ENCODE results near the gene ASAH2B.
"Not testable (repeated sequence)": the region's sequence is repeated elsewhere in the genome, so short reads cannot be mapped to it uniquely, and the experiment has no call there.

GRCh38 chr10:50766774-50767513 is 27.2 kb downstream of the ASAH2B start:
- TF ChIP-seq CTCF (conservative IDR thresholded peaks at IDR 0.05; ENCODE audit: low read length); EZH2phosphoT487 (IDR thresholded peaks at IDR 0.05; ENCODE audit: borderline replicate concordance, low read depth, low read length): not testable (repeated sequence)
